Parathyroid adenoma (tissue), 2 donors: ENCODE measurements around the gene MON2.

Experiments
- H2AFZ ChIP-seq: fragments of 300-600 bp; sonication (generic); one replicate; pipeline ENCODE4 v1.7.0; 2017; ENCODE audit warnings: antibody characterized with exemption, mild to moderate bottlenecking
- H3K27ac ChIP-seq: fragments of 300-600 bp; sonication (generic); one replicate; pipeline ENCODE4 v1.7.0; 2017
- H3K27me3 ChIP-seq: fragments of 300-600 bp; sonication (generic); one replicate; pipeline ENCODE4 v1.7.0; 2017; ENCODE audit warnings: low read length; ENCODE audit not compliant: control insufficient read depth, insufficient read depth
- H3K36me3 ChIP-seq: fragments of 300-600 bp; sonication (generic); one replicate; pipeline ENCODE4 v1.7.0; 2017; ENCODE audit warnings: low read length; ENCODE audit not compliant: control insufficient read depth, insufficient read depth
- H3K4me1 ChIP-seq: fragments of 300-600 bp; sonication (generic); one replicate; pipeline ENCODE4 v1.7.0; 2017; ENCODE audit warnings: control low read depth
- H3K4me2 ChIP-seq: fragments of 300-600 bp; sonication (generic); one replicate; pipeline ENCODE4 v1.7.0; 2017; ENCODE audit warnings: low read length
- H3K4me3 ChIP-seq: fragments of 300-600 bp; sonication (generic); one replicate; pipeline ENCODE4 v1.7.0; 2017; ENCODE audit warnings: low read depth, low read length
- H3K79me2 ChIP-seq: fragments of 300-600 bp; sonication (generic); one replicate; pipeline ENCODE4 v1.7.0; 2017; ENCODE audit warnings: control low read depth
- H3K9ac ChIP-seq: fragments of 300-600 bp; sonication (generic); one replicate; pipeline ENCODE4 v1.7.0; 2017; ENCODE audit warnings: mild to moderate bottlenecking
- H3K9me3 ChIP-seq: fragments of 300-600 bp; sonication (generic); one replicate; pipeline ENCODE4 v1.7.0; 2017; ENCODE audit warnings: low read length; ENCODE audit not compliant: control insufficient read depth
- TF ChIP-seq, protein P1 (sequence below): fragments of 300-600 bp; sonication (generic); IDR thresholded peaks from one replicate; pipeline ENCODE4 v1.7.0; 2017; ENCODE audit warnings: antibody characterized with exemption, mild to moderate bottlenecking
- donor health status: primary hyperparathyroidism.

Gene MON2

DNA sequence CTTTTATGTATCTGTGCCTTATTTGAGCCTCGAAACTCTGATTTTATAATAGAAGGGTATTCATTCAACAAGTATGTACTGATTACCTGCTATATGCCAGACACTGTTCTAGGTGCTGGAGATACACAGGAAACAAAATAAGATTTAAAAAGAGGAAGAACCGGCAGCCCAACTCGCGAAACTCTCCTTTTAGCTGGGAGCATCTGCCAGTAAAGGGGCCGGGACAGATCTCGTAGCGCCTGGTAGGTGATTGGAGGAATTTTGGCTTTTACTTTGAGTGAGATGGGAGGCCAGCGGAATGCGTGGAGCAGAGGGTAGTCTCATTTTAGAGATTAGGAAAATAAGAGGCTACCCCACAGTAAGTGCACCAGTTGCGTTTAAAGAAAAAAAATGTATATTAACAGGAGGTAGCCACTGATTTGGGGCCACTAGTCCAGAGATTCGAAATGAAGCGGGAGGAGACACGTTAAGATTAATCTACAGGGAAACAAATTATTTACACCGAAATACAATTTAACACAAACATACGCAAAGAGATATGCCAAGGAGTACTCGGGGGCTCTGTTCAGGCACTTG is 520 bp upstream of the MON2 start:
- H3K79me2 ChIP-seq = peaks cover 18% of the 10 kb centered on the region
- no peak overlapping the region for H3K9ac ChIP-seq
- peak overlapping the region; percentile 77 for H3K4me2 ChIP-seq
- H3K36me3 ChIP-seq = no peaks in the 10 kb centered on the region
- no peaks in the 10 kb centered on the region for H3K27me3 ChIP-seq
- peak overlapping the region; percentile 89 for H3K27ac ChIP-seq
- peak overlapping the region; percentile 99 for H2AFZ ChIP-seq
- H3K9me3 ChIP-seq = no peaks in the 10 kb centered on the region
- TF ChIP-seq, protein P1, sequence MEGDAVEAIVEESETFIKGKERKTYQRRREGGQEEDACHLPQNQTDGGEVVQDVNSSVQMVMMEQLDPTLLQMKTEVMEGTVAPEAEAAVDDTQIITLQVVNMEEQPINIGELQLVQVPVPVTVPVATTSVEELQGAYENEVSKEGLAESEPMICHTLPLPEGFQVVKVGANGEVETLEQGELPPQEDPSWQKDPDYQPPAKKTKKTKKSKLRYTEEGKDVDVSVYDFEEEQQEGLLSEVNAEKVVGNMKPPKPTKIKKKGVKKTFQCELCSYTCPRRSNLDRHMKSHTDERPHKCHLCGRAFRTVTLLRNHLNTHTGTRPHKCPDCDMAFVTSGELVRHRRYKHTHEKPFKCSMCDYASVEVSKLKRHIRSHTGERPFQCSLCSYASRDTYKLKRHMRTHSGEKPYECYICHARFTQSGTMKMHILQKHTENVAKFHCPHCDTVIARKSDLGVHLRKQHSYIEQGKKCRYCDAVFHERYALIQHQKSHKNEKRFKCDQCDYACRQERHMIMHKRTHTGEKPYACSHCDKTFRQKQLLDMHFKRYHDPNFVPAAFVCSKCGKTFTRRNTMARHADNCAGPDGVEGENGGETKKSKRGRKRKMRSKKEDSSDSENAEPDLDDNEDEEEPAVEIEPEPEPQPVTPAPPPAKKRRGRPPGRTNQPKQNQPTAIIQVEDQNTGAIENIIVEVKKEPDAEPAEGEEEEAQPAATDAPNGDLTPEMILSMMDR = no peak
- peak overlapping the region; percentile 95 for H3K4me3 ChIP-seq
- H3K4me1 ChIP-seq = peaks cover 3% of the 10 kb centered on the region

DNA sequence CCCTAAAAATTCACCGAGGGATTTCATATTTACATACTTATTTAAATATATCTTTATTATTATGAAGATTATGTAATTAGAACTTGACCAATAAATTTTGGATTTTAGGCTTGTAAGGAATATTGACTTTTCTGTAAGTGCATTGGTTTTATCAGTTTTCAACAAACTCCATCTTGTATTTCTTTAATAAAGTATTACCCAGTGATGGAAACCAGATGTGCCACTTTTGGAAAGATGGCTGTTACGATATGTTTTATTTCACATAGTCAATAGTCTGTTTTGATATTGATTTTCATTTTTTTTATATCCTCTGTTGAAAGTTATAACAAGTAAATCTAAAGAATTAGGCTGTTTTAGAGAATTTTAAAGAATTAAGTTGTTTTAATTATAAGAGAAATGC is 1.8 kb downstream of the MON2 start:
- Histone ChIP-seq H3K4me2 (no peak overlapping the region), H3K27me3 (no peaks in the 10 kb centered on the region), H3K9me3 (no peaks in the 10 kb centered on the region), H2AFZ (no peak overlapping the region), H3K4me1 (peaks cover 3% of the 10 kb centered on the region), H3K9ac (no peak overlapping the region), H3K36me3 (no peaks in the 10 kb centered on the region), H3K4me3 (peak overlapping the region; percentile 7), H3K27ac (no peak overlapping the region), H3K79me2 (peaks cover 33% of the 10 kb centered on the region)
- TF ChIP-seq, protein P1 = no peak

DNA sequence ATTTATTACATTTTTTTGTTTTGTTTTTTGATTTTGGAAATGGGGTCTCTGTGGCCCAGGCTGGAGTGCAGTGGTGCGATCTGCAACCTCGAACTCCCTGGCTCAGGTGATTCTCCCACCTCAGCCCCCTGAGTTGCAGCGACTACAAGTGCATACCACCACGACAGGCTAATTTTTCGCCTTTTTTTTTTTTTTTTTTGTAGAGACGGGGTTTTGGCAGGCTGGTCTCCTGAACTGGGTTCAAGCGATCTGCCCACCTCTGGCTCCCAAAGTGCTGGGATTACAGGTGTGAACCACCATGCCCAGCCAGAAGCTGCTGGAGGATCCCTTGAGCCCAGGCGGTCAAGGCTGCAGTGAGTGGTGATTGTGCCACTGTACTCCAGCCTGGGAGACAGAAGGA is 2.3 kb downstream of the MON2 start:
- Histone ChIP-seq H3K4me1 (peaks cover 3% of the 10 kb centered on the region), H3K27ac (no peak overlapping the region), H2AFZ (no peak overlapping the region), H3K79me2 (peaks cover 37% of the 10 kb centered on the region), H3K9me3 (no peaks in the 10 kb centered on the region), H3K9ac (no peak overlapping the region), H3K4me2 (no peak overlapping the region), H3K4me3 (peak overlapping the region; percentile 7), H3K36me3 (no peaks in the 10 kb centered on the region), H3K27me3 (no peaks in the 10 kb centered on the region)
- TF ChIP-seq, protein P1 = no peak

DNA sequence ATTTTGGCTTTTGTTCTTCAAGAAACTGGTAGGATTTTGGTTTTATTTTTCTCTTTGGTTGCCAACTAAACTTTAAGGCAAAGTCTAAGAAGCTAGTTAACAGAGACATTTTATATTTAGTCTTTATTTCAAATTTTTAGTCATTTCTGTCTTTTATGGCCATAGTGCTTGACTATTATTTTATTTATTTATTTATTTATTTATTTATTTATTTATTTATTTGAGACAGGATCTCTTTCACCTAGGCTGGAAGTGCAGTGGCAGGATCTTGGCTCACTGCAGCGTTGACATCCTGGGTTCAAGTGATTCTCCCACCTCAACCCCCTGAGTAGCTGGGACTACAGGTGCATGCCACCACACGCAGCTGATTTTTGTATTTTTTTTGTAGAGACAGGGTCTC is 3.1 kb downstream of the MON2 start:
- Histone ChIP-seq H3K4me1 (peaks cover 3% of the 10 kb centered on the region), H3K27ac (no peak overlapping the region), H3K4me3 (no peak overlapping the region), H3K4me2 (no peak overlapping the region), H3K27me3 (no peaks in the 10 kb centered on the region), H3K36me3 (no peaks in the 10 kb centered on the region), H3K79me2 (peaks cover 42% of the 10 kb centered on the region), H2AFZ (no peak overlapping the region), H3K9ac (no peak overlapping the region), H3K9me3 (no peaks in the 10 kb centered on the region)
- TF ChIP-seq, protein P1 = no peak

DNA sequence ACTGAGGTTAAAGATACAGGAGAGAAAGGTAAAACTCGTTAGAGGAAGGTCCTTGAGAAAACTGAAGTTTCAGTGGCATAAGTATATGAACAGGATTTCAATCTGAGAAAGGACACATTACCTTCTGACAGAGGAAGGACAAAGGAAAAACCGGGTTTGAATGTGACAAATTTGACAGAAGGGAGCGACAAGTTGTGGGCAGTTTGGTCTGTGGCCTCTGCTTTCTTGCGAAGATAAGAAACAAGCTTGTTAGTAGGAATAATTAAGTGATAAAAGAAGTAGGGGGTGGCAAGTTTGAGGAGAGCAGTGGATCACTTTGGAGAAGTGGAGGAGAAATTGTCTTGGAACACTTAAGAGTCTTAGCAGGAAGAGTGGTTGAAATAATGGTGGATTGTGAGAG is 5.1 kb downstream of the MON2 start:
- Histone ChIP-seq H3K27ac (no peak overlapping the region), H3K36me3 (no peaks in the 10 kb centered on the region), H2AFZ (no peak overlapping the region), H3K79me2 (peaks cover 52% of the 10 kb centered on the region), H3K9me3 (no peaks in the 10 kb centered on the region), H3K9ac (no peak overlapping the region), H3K27me3 (no peaks in the 10 kb centered on the region), H3K4me1 (peaks cover 3% of the 10 kb centered on the region), H3K4me3 (no peak overlapping the region), H3K4me2 (no peak overlapping the region)
- TF ChIP-seq, protein P1 = no peak
